ENCODE measurements around the gene BRSK1.

The BRSK1 gene

DNA sequence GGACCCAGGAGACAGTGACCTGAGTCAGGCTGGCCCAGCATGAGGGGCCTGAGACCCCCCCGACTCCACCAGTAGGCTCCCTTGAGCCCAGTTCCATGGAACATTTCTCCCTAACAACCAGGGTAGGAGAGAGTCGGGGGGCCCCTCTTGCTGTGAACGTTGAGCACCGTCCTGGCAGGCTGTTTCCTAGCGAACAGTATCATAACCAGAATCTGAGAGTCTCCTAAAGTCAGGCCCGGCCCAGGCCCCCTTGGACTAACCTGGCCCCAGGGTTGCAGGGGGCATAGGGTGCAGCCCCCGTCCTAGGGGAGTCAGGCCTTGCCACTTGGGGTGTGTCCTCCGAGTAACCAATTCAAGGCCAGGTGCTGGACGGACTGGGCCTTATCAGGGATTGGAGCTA is 27.6 kb downstream of the BRSK1 start:
- Histone ChIP-seq H3K9me3 (ENCODE audit: control insufficient read depth, low read length) (peaks cover 6% of the 10 kb centered on the region), H3K36me3 (ENCODE audit: control insufficient read depth, insufficient read depth, low read length, severe bottlenecking) (no peaks in the 10 kb centered on the region), H3K27me3 (replicated peaks; ENCODE audit: control insufficient read depth, insufficient read depth, low read length) (no peaks in the 10 kb centered on the region), H3K4me3 (ENCODE audit: low read length) (no peak overlapping the region), H3K4me1 (ENCODE audit: control insufficient read depth, insufficient read depth, low read length) (no peaks in the 10 kb centered on the region), H3K9ac (ENCODE audit: low read length) (no peak overlapping the region)
- DNase-seq (ENCODE audit: low read depth): no peak

DNA sequence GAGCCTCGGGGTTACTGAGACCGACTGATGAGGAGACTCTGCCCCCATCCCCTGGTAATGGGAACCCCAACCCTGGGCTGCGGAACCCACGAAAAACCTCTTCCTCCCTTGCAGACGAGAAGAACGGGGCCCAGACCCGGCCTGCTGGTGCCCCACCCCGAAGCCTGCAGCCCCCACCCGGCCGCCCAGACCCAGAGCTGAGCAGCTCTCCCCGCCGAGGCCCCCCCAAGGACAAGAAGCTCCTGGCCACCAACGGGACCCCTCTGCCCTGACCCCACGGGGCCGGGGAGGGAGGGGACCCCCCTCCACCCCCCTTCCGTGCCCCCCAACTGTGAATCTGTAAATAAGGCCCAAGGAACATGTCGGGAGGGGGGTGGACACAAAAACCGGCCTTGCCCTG is 28.0 kb downstream of the BRSK1 start:
- Histone ChIP-seq H3K4me3 (ENCODE audit: low read length) (no peak overlapping the region), H3K4me1 (ENCODE audit: control insufficient read depth, insufficient read depth, low read length) (no peaks in the 10 kb centered on the region), H3K9me3 (ENCODE audit: control insufficient read depth, low read length) (peaks cover 6% of the 10 kb centered on the region), H3K36me3 (ENCODE audit: control insufficient read depth, insufficient read depth, low read length, severe bottlenecking) (no peaks in the 10 kb centered on the region), H3K9ac (ENCODE audit: low read length) (no peak overlapping the region), H3K27me3 (replicated peaks; ENCODE audit: control insufficient read depth, insufficient read depth, low read length) (no peaks in the 10 kb centered on the region)
- no peak for DNase-seq (ENCODE audit: low read depth)

DNA sequence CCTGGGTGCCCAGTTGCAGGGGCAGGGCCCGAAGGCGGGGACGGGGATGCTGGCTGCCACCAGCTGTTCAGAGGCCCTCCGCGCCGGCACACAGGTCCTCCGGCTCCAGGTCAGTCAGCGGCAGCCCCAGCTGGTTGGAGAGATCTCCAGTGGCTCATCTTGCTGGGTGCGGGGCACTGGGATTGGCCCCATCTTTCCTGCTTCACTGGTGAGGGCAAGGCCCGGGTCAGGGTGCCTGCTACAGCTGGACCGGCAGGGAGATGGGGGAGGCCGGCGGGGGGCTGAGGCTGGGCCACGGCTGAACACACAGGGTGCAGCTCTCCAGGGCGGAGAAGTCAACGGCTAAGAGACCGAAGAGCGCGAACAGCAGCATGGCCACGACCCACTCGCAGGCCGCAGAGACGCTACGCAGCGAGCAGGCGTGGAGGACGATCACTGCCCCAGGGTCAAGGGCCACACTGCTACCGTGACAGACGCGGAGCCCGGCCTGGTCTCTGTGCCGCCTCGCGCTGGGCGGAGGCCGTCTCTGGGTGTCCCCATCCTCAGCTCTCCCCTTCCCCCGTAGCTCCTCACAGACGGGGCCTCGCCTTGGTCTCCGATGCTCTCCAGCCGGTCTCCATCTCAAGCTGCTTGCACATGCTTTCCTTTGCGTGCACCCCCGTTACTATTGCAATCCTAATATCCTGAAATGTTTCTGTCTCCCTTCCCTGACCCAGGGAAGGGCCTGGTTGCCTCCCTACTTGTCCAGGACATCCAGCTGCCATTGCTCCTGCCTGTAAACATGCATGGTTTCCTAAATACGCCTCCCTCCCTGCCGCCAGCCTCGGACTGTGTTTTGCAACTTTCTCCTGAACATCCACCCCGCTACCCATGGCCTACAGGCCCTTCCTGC is 29.1 kb downstream of the BRSK1 start:
- DNase-seq (ENCODE audit: low read depth): no peak
- H3K4me3 ChIP-seq (ENCODE audit: low read length): no peak overlapping the region
- no peak overlapping the region for H3K9ac ChIP-seq (ENCODE audit: low read length)
- H3K36me3 ChIP-seq (ENCODE audit: control insufficient read depth, insufficient read depth, low read length, severe bottlenecking): no peaks in the 10 kb centered on the region
- H3K9me3 ChIP-seq (ENCODE audit: control insufficient read depth, low read length): peaks cover 6% of the 10 kb centered on the region
- H3K4me1 ChIP-seq (ENCODE audit: control insufficient read depth, insufficient read depth, low read length): no peaks in the 10 kb centered on the region
- H3K27me3 ChIP-seq (replicated peaks; ENCODE audit: control insufficient read depth, insufficient read depth, low read length): no peaks in the 10 kb centered on the region

DNA sequence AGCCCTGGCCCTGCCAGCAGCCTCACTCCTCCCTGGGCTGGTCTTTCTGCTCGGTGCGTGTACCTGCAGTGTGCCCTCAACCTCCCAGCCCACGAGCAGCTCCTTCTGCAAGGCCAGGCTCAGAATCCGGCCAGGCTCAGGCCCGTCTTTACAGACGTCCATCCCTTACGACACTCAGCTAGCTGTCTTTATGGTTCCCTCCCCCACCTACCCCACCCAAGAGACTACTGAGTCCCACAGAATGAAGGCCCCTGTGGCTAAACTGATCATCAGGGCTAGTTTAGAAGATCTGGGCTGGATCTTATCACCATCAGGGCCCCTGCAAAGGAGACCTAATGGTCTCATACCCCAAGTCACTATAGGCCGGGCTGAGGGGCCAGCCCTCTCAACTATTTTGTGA is 30.6 kb downstream of the BRSK1 start:
- Histone ChIP-seq H3K4me1 (ENCODE audit: control insufficient read depth, insufficient read depth, low read length) (no peaks in the 10 kb centered on the region), H3K9ac (ENCODE audit: low read length) (no peak overlapping the region), H3K36me3 (ENCODE audit: control insufficient read depth, insufficient read depth, low read length, severe bottlenecking) (no peaks in the 10 kb centered on the region), H3K9me3 (ENCODE audit: control insufficient read depth, low read length) (peaks cover 3% of the 10 kb centered on the region), H3K27me3 (replicated peaks; ENCODE audit: control insufficient read depth, insufficient read depth, low read length) (no peaks in the 10 kb centered on the region), H3K4me3 (ENCODE audit: low read length) (no peak overlapping the region)
- no peak for DNase-seq (ENCODE audit: low read depth)

DNA sequence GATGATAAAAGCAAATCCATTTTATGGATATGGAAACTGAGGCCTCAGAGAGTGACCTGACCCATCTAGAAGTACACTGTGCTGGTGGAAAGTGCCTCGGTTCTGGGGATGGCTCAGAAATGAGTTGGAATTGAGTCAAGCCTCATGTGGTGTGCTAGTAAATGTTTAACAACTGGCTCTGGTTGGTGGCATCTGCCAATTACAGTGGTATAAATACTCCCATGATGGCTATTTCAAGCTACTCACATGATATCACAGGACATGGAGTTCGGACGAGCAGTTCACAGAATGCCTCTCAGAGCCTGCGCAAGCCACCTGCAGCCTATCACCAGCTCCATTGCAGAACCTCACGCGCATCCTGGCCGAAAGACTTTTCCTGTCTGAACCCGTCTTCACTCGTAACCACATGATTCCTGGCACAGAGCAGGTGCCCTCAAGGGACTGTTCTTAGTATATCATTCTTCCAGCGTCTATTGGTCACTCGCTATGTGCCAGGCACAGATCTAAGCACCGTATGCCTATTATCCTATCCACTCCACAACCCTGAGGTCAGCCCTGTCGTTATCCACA is 32.2 kb downstream of the BRSK1 start:
- DNase-seq (ENCODE audit: low read depth): no peak
- Histone ChIP-seq H3K9ac (ENCODE audit: low read length) (no peak overlapping the region), H3K4me3 (ENCODE audit: low read length) (no peak overlapping the region), H3K27me3 (replicated peaks; ENCODE audit: control insufficient read depth, insufficient read depth, low read length) (peaks cover 7% of the 10 kb centered on the region), H3K9me3 (ENCODE audit: control insufficient read depth, low read length) (peaks cover 2% of the 10 kb centered on the region), H3K4me1 (ENCODE audit: control insufficient read depth, insufficient read depth, low read length) (peaks cover 4% of the 10 kb centered on the region), H3K36me3 (ENCODE audit: control insufficient read depth, insufficient read depth, low read length, severe bottlenecking) (no peaks in the 10 kb centered on the region)

DNA sequence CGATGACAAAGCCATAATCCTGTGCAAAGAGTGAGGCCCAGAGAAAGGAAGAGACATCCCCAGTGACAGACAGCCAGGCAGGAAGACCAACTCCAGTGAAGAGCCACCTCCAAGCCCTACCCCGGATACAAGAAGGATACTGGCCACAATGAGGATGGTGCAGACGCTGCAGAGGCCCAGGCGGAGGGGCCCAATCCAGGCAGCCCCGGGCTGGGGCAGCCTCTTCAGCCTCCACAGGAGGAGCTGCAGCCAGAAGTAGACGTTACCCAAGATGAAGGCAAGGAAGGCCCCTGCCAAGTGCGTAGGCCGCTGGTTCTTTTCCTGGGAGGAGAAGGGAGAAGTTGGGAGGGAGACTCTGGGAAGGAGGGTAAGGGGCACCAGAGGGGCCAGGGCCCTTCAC is 32.8 kb downstream of the BRSK1 start:
- H3K4me1 ChIP-seq (ENCODE audit: control insufficient read depth, insufficient read depth, low read length): peaks cover 4% of the 10 kb centered on the region
- peaks cover 2% of the 10 kb centered on the region for H3K9me3 ChIP-seq (ENCODE audit: control insufficient read depth, low read length)
- no peak overlapping the region for H3K4me3 ChIP-seq (ENCODE audit: low read length)
- DNase-seq (ENCODE audit: low read depth): no peak
- H3K36me3 ChIP-seq (ENCODE audit: control insufficient read depth, insufficient read depth, low read length, severe bottlenecking): no peaks in the 10 kb centered on the region
- no peak overlapping the region for H3K9ac ChIP-seq (ENCODE audit: low read length)
- peaks cover 7% of the 10 kb centered on the region for H3K27me3 ChIP-seq (replicated peaks; ENCODE audit: control insufficient read depth, insufficient read depth, low read length)

DNA sequence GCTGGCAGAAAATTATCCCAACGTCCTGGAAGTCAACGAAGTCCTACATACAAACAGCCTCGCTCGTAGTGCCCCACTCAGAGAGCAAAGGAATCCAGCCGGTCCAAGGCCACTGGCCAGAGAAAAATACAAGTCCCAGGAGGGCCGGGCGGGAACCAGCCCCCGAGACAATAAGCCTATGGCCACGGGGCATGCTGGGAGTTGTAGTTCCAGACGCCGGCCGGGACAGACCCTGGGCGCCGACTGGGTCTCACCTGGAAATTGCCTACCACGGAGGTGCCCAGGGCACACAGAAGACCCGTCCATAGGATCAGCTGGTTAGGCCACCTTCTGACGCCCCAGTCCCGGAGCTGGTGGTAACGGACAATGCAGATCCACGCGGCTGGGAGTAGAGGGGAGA is 36.0 kb downstream of the BRSK1 start:
- H3K9ac ChIP-seq (ENCODE audit: low read length): no peak overlapping the region
- peak; percentile 65 for DNase-seq (ENCODE audit: low read depth)
- no peaks in the 10 kb centered on the region for H3K36me3 ChIP-seq (ENCODE audit: control insufficient read depth, insufficient read depth, low read length, severe bottlenecking)
- H3K4me1 ChIP-seq (ENCODE audit: control insufficient read depth, insufficient read depth, low read length): peaks cover 4% of the 10 kb centered on the region
- H3K4me3 ChIP-seq (ENCODE audit: low read length): no peak overlapping the region
- H3K9me3 ChIP-seq (ENCODE audit: control insufficient read depth, low read length): peaks cover 2% of the 10 kb centered on the region
- peaks cover 15% of the 10 kb centered on the region for H3K27me3 ChIP-seq (replicated peaks; ENCODE audit: control insufficient read depth, insufficient read depth, low read length)

DNA sequence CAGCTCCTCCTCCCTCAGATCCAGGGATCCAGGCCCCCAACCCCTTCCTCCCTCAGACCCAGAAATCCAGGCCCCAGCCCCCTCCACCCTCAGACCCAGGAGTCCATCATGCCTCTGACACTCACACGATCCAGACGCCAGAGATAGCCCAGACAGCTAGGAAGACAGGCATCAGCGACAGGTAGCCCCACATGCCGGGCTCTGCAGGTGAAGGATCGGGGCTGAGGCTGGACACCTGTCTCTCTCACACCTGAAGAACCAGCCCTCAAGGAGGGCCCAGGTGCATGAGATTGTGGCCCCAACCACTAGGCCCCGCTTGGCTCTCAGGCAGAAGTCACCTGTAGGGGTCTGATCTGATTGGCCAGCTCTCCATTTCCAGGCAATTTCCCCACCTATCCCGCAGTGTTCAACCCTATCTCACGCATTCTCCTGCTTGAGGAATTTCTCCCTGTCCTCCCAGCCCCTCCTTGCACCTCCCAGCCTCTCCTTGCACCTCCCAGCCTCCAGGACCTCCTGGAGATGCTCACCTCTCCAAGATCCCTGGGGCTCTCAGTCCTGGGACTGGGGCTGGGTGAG is 37.1 kb downstream of the BRSK1 start:
- Histone ChIP-seq H3K9me3 (ENCODE audit: control insufficient read depth, low read length) (peaks cover 2% of the 10 kb centered on the region), H3K9ac (ENCODE audit: low read length) (no peak overlapping the region), H3K4me1 (ENCODE audit: control insufficient read depth, insufficient read depth, low read length) (peaks cover 4% of the 10 kb centered on the region), H3K27me3 (replicated peaks; ENCODE audit: control insufficient read depth, insufficient read depth, low read length) (peaks cover 15% of the 10 kb centered on the region), H3K36me3 (ENCODE audit: control insufficient read depth, insufficient read depth, low read length, severe bottlenecking) (no peaks in the 10 kb centered on the region), H3K4me3 (ENCODE audit: low read length) (no peak overlapping the region)
- no peak for DNase-seq (ENCODE audit: low read depth)

DNA sequence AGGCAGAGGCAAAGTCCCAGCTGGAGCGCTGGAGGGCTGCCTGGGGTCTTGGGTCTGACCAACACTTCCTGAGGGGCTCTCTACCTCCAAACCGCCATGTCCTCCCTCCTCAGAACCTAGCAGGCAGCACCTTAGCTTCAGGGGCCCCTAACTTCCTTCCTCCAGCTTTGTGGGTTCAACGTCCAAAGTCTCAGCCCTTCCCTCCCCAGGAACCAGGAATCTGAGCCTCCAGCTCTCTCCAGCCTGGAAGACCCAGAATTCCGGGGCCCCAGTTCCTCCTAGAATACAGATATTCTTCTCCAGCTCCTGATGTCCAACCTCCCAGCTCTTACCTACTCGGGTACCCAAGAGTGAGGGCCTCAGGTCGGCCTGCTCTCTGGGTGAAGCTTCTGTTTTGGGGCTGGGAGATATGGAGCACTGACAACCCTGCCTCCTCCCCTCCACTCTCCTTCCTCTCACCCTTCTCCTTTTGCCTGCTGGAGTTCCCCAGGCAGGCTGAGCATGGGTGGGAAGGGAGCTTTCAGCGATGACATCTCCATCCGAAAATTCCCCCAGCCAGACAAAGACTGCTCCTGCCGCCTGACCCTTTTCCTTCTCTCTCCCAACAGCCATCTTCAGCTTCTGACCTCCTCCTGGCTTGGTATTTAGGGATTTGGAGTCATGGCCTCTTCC is 37.8 kb downstream of the BRSK1 start:
- DNase-seq (ENCODE audit: low read depth): no peak
- Histone ChIP-seq H3K9ac (ENCODE audit: low read length) (no peak overlapping the region), H3K36me3 (ENCODE audit: control insufficient read depth, insufficient read depth, low read length, severe bottlenecking) (no peaks in the 10 kb centered on the region), H3K4me3 (ENCODE audit: low read length) (no peak overlapping the region), H3K9me3 (ENCODE audit: control insufficient read depth, low read length) (no peaks in the 10 kb centered on the region), H3K27me3 (replicated peaks; ENCODE audit: control insufficient read depth, insufficient read depth, low read length) (peaks cover 15% of the 10 kb centered on the region), H3K4me1 (ENCODE audit: control insufficient read depth, insufficient read depth, low read length) (peaks cover 4% of the 10 kb centered on the region)

DNA sequence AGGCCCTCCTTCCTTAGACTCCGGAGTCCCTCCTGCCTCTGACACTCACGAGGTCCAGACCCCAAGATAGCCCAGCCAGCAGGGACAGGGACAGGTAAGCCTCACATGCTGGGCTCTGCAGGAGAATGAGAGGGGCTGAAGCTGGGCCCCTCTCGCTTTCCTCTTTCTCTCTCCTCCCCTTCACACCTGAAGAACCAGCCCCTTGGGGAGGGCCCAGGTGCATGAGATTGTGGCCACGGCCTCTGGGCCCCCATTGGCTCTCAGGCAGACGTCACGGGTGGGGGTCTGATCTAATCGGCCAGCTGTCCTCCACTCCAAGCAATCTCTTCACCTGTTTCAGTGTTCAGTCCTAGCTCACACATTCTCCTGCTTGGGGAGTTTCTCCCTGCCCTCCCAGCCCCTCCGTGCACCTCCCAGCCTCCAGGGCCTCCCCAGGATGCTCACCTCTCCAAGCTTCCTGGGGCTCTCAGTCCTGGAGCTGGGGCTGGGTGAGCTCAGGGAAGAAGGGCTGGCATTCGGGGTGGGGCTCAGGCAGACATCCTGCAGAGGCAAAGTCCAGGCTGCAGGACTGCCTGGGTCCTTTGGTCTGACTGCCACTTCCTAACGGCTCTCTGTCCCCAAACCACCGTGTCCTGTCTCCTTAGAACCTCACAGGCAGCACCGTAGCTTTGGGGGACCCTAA is 38.5 kb downstream of the BRSK1 start:
- H3K36me3 ChIP-seq (ENCODE audit: control insufficient read depth, insufficient read depth, low read length, severe bottlenecking): no peaks in the 10 kb centered on the region
- no peak overlapping the region for H3K9ac ChIP-seq (ENCODE audit: low read length)
- H3K9me3 ChIP-seq (ENCODE audit: control insufficient read depth, low read length): no peaks in the 10 kb centered on the region
- no peak overlapping the region for H3K4me3 ChIP-seq (ENCODE audit: low read length)
- peaks cover 4% of the 10 kb centered on the region for H3K4me1 ChIP-seq (ENCODE audit: control insufficient read depth, insufficient read depth, low read length)
- H3K27me3 ChIP-seq (replicated peaks; ENCODE audit: control insufficient read depth, insufficient read depth, low read length): peaks cover 15% of the 10 kb centered on the region
- no peak for DNase-seq (ENCODE audit: low read depth)

DNA sequence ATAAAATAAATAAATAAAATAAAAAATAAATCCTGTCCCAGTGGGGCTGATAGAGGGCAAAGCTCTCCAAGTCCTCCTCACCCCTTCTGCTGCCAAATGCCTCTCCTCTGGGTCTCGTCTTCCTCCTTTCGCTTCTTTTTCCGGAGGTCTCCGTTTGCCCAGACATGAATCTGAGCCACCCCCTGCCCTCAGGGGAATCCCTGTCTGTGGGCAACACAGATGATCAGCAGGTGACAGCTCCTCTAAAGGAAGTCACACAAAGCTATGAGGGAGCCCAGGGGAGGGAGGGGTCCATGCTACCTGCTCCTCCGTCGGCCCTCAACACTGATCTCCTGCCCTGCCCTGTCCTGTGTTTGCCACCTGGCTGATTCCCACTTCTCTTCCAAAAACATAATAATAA is 40.9 kb downstream of the BRSK1 start:
- Histone ChIP-seq H3K9me3 (ENCODE audit: control insufficient read depth, low read length) (no peaks in the 10 kb centered on the region), H3K4me3 (ENCODE audit: low read length) (no peak overlapping the region), H3K27me3 (replicated peaks; ENCODE audit: control insufficient read depth, insufficient read depth, low read length) (peaks cover 15% of the 10 kb centered on the region), H3K36me3 (ENCODE audit: control insufficient read depth, insufficient read depth, low read length, severe bottlenecking) (no peaks in the 10 kb centered on the region), H3K4me1 (ENCODE audit: control insufficient read depth, insufficient read depth, low read length) (peaks cover 8% of the 10 kb centered on the region), H3K9ac (ENCODE audit: low read length) (no peak overlapping the region)
- no peak for DNase-seq (ENCODE audit: low read depth)

Measured in adipocyte (in vitro differentiated cells).